NT2/D1 (cell line): ENCODE results near the gene MAPK11.

Source experiments
- DNase-seq: peaks from one replicate; pipeline ENCODE4 v3.0.0-alpha.2; 2011; ENCODE audit warnings: low read depth, low spot score
- H3K27me3 ChIP-seq: 2 replicates; pipeline ENCODE4 v1.6.0; 2011; ENCODE audit warnings: mild to moderate bottlenecking; ENCODE audit not compliant: insufficient read length, insufficient read depth
- H3K36me3 ChIP-seq: 2 replicates; pipeline ENCODE4 v1.6.1; 2011; ENCODE audit warnings: mild to moderate bottlenecking, low read length, mixed read lengths; ENCODE audit not compliant: insufficient read depth, insufficient read length
- H3K4me1 ChIP-seq: 2 replicates; pipeline ENCODE4 v1.5.1; 2011; ENCODE audit not compliant: insufficient read depth, insufficient read length
- H3K4me3 ChIP-seq: 2 replicates; pipeline ENCODE4 v1.5.1; 2011; ENCODE audit warnings: low read depth; ENCODE audit not compliant: insufficient read length
- H3K9ac ChIP-seq: 2 replicates; pipeline ENCODE4 v1.6.0; 2011; ENCODE audit warnings: low read depth; ENCODE audit not compliant: insufficient read length
- H3K9me3 ChIP-seq: 2 replicates; pipeline ENCODE4 v1.5.1; 2011; ENCODE audit warnings: mild to moderate bottlenecking, low read length; ENCODE audit not compliant: insufficient read depth
- SUZ12 ChIP-seq: IDR thresholded peaks from 2 replicates; pipeline ENCODE4 v1.6.1; 2011; ENCODE audit not compliant: insufficient read length, insufficient read depth; ENCODE audit errors: extremely low read depth
- YY1 ChIP-seq: IDR thresholded peaks from 2 replicates; pipeline ENCODE4 v1.6.1; 2011; ENCODE audit not compliant: insufficient read length, insufficient read depth
- ZNF274 ChIP-seq: IDR thresholded peaks from 2 replicates; pipeline ENCODE4 v1.6.1; 2011; ENCODE audit warnings: mild to moderate bottlenecking, low read depth, low read length

The MAPK11 gene

GRCh38 chr22:50246242-50247175 is 23.7 kb downstream of the MAPK11 start:
- Histone ChIP-seq H3K36me3 (peaks cover 28% of the 10 kb centered on the region), H3K9ac (no peak overlapping the region), H3K9me3 (no peaks in the 10 kb centered on the region), H3K4me1 (peaks cover 20% of the 10 kb centered on the region), H3K4me3 (no peak overlapping the region), H3K27me3 (no peaks in the 10 kb centered on the region)
- no peak for DNase-seq
- TF ChIP-seq YY1 (no peak), ZNF274 (no peak), SUZ12 (no peak)

- peaks cover 29% of the 10 kb centered on the region for H3K36me3 ChIP-seq
- H3K27me3 ChIP-seq: no peaks in the 10 kb centered on the region
Measured at GRCh38 chr22:50245214-50246072, 24.7 kb downstream of the MAPK11 start.

DNA sequence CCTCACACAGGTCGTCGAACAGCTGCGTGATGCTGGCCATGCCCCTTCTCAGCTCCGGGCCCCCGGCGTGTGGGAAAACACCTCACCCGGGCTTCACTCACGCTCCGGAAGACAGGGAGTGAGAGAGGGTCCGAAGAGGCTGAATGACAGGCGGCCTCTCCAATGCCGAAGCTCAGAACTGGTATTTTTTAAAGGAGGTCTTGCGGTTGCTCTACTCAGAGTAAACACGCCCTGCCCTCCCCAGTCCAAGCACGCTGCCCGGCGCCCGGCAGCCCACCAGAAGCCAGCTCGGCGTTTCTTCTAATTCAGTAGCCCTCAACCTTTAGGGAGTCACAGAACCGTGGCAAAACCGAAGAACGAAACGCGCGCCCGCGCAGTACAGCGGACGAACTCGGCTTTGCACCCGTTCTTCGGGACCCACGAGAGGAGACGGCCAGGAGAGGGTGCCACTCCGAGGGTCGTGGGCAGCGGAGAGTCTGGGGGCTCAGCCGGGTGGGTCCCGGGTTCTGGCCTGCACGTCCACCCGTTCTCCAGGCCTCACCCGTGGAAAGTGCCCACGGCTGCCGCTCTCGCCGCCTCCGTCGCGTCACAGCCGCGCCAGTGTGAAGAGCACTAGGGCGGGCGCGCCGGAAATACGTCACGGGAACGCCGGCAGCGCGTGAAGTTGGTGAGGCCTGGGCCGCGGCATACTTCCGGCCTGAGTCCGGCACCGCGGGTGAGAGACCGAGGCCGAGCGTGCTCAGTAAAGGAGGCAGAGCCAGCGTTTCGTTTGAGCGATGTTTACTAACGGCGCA is 25.6 kb downstream of the MAPK11 start, which contains the start of gene TUBGCP6:
Gene TUBGCP6 (minus strand): TSS at position 604 of the 794 bp plus-strand sequence. CDS start 564 bp downstream, at position 40.
- H3K36me3 ChIP-seq: peaks cover 37% of the 10 kb centered on the region
- peaks cover 11% of the 10 kb centered on the region for H3K4me1 ChIP-seq
- no peaks in the 10 kb centered on the region for H3K27me3 ChIP-seq
- no peak for TF ChIP-seq YY1
- TF ChIP-seq SUZ12: no peak
- H3K9ac ChIP-seq: peak within 1 kb of the TSS; percentile 97
- H3K4me3 ChIP-seq: peak within 1 kb of the TSS; percentile 93
- H3K9me3 ChIP-seq: no peaks in the 10 kb centered on the region
- peak; percentile 68 for DNase-seq

More at GRCh38 chr22:50245214-50246072, 24.7 kb downstream of the MAPK11 start:
- TF ChIP-seq ZNF274 (no peak), SUZ12 (no peak), YY1 (no peak)
- Histone ChIP-seq H3K9me3 (no peaks in the 10 kb centered on the region), H3K4me3 (peak overlapping the region; percentile 93), H3K9ac (peak overlapping the region; percentile 97), H3K4me1 (peaks cover 18% of the 10 kb centered on the region)
- DNase-seq: no peak

DNA sequence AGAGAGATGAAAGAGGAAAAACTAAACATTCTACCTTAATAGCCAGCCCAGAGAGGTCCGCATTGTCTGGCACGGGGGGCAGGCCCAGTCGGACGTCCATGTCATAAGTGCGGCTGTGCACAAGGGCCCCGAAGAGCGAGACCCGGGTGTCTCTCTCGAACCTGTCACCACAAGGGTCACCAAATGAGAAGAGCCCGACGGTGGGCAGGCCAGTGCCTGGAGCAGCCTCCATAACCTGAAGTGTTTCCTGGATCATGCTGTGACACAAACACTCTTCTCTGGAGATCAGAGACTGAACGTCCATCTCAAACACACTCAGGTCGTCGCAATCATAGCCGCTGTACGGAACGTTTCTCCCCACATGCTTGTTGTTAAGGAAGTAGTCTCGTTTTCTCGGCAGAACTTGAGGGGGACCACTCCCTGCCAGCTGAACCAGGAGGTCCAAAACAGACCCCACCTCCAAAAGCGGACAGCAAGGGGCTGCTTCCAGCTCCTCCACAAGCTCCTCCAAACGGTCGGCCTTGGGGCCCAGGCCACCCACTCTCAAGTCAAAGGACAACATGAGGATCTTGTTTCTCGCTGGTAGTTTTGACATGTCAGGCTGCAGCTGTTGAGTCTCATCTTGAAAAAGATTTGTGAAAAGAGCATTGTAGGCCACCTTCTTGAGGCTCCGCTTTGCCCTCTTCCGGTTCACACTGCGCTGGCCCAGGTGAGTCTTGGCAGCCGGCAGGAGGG is 26.3 kb downstream of the MAPK11 start:
- H3K4me1 ChIP-seq: peaks cover 9% of the 10 kb centered on the region
- no peaks in the 10 kb centered on the region for H3K27me3 ChIP-seq
- H3K4me3 ChIP-seq: peak overlapping the region; percentile 93
- no peak for DNase-seq
- H3K9me3 ChIP-seq: no peaks in the 10 kb centered on the region
- TF ChIP-seq YY1: no peak
- no peak for TF ChIP-seq ZNF274
- no peak for TF ChIP-seq SUZ12
- H3K9ac ChIP-seq: peak overlapping the region; percentile 97
- peaks cover 42% of the 10 kb centered on the region for H3K36me3 ChIP-seq

DNA sequence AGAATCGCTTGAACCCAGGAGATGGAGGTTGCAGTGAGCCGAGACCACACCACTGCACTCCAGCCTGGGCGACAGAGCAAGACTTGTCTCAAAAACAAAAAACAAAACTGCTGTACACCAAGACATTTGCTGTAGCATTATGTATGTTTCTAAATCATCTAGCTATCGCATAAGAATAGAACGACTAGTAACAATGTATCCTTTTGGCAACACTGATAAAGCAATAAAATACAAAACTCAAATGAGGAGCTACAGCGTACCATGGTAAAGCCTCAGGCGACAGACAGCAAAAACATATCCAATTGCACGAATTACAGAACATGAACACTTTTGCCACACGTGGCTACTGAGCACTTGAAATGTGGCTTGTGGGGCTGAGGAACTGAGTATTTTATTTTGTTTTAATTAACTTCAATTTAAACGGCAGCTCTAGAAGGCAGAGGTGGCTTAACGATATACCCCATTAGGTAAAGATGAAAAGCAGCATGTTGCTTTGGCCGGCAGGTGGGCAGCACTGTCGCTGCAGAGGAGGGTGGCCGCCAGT is 27.7 kb downstream of the MAPK11 start:
- DNase-seq: no peak
- H3K36me3 ChIP-seq: peaks cover 38% of the 10 kb centered on the region
- H3K9me3 ChIP-seq: no peaks in the 10 kb centered on the region
- no peaks in the 10 kb centered on the region for H3K27me3 ChIP-seq
- H3K9ac ChIP-seq: peak overlapping the region; percentile 10
- TF ChIP-seq ZNF274: no peak
- TF ChIP-seq SUZ12: no peak
- TF ChIP-seq YY1: no peak
- H3K4me1 ChIP-seq: peaks cover 9% of the 10 kb centered on the region
- peak overlapping the region; percentile 15 for H3K4me3 ChIP-seq

DNA sequence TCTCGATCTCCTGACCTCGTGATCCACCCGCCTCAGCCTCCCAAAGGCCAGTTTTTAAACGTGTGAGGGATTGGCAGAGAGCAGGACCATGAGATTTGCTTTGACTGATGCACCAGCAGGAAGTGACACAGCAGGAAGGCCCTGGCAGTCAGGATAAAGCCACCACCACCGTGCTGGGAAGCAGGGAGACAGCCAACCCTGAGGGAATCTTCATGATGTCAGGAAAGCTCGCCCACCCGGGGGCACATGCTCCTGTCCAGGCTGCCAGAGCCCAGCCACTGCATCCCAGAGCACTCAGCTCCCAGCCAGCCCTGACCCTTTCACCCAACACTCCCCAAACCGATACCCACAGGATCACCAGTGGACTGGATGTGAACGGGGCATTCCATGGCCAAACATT is 31.4 kb downstream of the MAPK11 start:
- Histone ChIP-seq H3K9ac (no peak overlapping the region), H3K4me3 (no peak overlapping the region), H3K36me3 (peaks cover 25% of the 10 kb centered on the region), H3K27me3 (no peaks in the 10 kb centered on the region), H3K9me3 (peaks cover 8% of the 10 kb centered on the region; the same call in 1 of the 2 replicates), H3K4me1 (peaks cover 2% of the 10 kb centered on the region)
- no peak for DNase-seq
- TF ChIP-seq ZNF274: no peak
- TF ChIP-seq YY1: no peak
- TF ChIP-seq SUZ12: no peak
